Psoas muscle (tissue), 8 donors: ENCODE results near the gene SYNE2. TPM values are rescaled to one million over a fixed set of nuclear protein-coding genes. Genes with fewer than 3 reads are reported as not detected.

ENCODE experiments used
- ATAC-seq, 4 donors: fragments of 200-7000 bp; cut with Tn5 transposase; one replicate each; pipeline ENCODE4 v1.9.1; 2020; ENCODE audit warnings: moderate library complexity in 3 of 4, mild to moderate bottlenecking in 2 of 4
- DNase-seq, 2 donors: peaks; one replicate each; pipeline ENCODE4 v3.0.0-alpha.2; 2020
- H3K27ac ChIP-seq: fragments of 200-600 bp; one replicate; pipeline ENCODE4 v1.8.0; 2022
- H3K27me3 ChIP-seq, 3 donors: fragments of 200-600 bp in 1 of 3; one replicate each; pipeline versions ENCODE4 v1.6.1 to v1.8.0; 2013 to 2022; ENCODE audit warnings: low read length in 2 of 3, mild to moderate bottlenecking in 2 of 3, moderate library complexity in 1 of 3; ENCODE audit not compliant: insufficient read depth in 3 of 3
- H3K36me3 ChIP-seq, 2 donors: fragments of 200-600 bp in 1 of 2; one replicate each; pipeline versions ENCODE4 v1.6.1 to v1.8.0; 2013 to 2022; ENCODE audit warnings: low read depth in 1 of 2, mild to moderate bottlenecking in 1 of 2, moderate library complexity in 1 of 2; ENCODE audit not compliant: insufficient read depth in 1 of 2
- H3K4me1 ChIP-seq: fragments of 200-600 bp; one replicate; pipeline ENCODE4 v1.8.0; 2022
- H3K4me3 ChIP-seq: fragments of 200-600 bp; one replicate; pipeline ENCODE4 v1.8.0; 2022; ENCODE audit warnings: mild to moderate bottlenecking
- H3K9me3 ChIP-seq: fragments of 200-600 bp; one replicate; pipeline ENCODE4 v1.8.0; 2022
- CTCF ChIP-seq: fragments of 200-600 bp; IDR thresholded peaks from one replicate; pipeline ENCODE4 v1.8.0; 2022; ENCODE audit warnings: antibody characterized with exemption
- WGBS, 3 donors: extraction: QIAGEN DNeasy Blood & Tissue Kit; methylation state at CpG; one replicate each; pipeline versions ENCODE4 v1.1.6 to v1.1.7; 2013; 5-methylcytosine and 5-hydroxymethylcytosine counted together
- intact Hi-C, 2 donors: fragments of 100-400 bp; cut with DNase I; formaldehyde crosslinking; loops; one replicate each; pipeline versions ENCODE4 v1.11.0 to v1.14.2; 2022
- polyA plus RNA-seq, 3 donors: library from polyadenylated mRNA; stranded (reverse); fragments of 200-250 nt; gene quantifications; one replicate each; pipeline ENCODE4 v1.2.3, GENCODE V29; 2013
- total RNA-seq, 4 donors: library from RNA; stranded (reverse); fragmentation: NEBNext Ultra II Directional in 2 of 4; extraction: Animal tissue kit (Norgen Biotek cat#: 25700) in 2 of 4; gene quantifications; one replicate each; pipeline versions ENCODE4 v1.2.1 to v1.2.4, GENCODE V29; 2021 to 2023
- donor health status: healthy with polysubstance abuse.
- donor health status: DM: no; HTN: no; CAD: no; lungs with moderate emphysema.
- donor health status: Bipolar disorder and iron deficiency.
- donor health status: healthy.
- donor health status: DM: yes; HTN: yes; CAD: no.
- donor health status: DM: no; HTN: no; CAD: no.
- donor health status: DM: no; HTN: no; CAD: no.
- donor health status: DM: yes; HTN: yes; CAD: no.

SYNE2 gene
- total and polyA plus RNA-seq, 7 donors, result 23.0 to 239 (median 150) TPM

GRCh38 chr14:63926641-63927040 is 73.8 kb downstream of the SYNE2 start:
- DNase-seq, result no peak
- Histone ChIP-seq H3K27ac (no peak overlapping the region), H3K4me1 (peaks cover 6% of the 10 kb centered on the region), H3K4me3 (no peak overlapping the region), H3K9me3 (no peaks in the 10 kb centered on the region), H3K36me3 (no peaks in the 10 kb centered on the region), H3K27me3 (no peaks in the 10 kb centered on the region)
- WGBS, 3 donors, result 98% methylated on average over 2 of the region's 2 CpGs
- intact Hi-C loops, result no loop called here
- no peak for TF ChIP-seq CTCF
- no peak for ATAC-seq

GRCh38 chr14:63928744-63929174 is 76.0 kb downstream of the SYNE2 start:
- H3K36me3 ChIP-seq, result no peaks in the 10 kb centered on the region
- H3K4me3 ChIP-seq, result no peak overlapping the region
- no peak for DNase-seq
- no peak for ATAC-seq
- no peak overlapping the region for H3K27ac ChIP-seq
- H3K27me3 ChIP-seq, result no peaks in the 10 kb centered on the region
- TF ChIP-seq CTCF, result no peak
- intact Hi-C loops, result no loop called here
- no peaks in the 10 kb centered on the region for H3K9me3 ChIP-seq
- 31 to 48% (median 38%) methylated on average over 3 of the region's 3 CpGs for WGBS, 3 donors
- H3K4me1 ChIP-seq, result no peaks in the 10 kb centered on the region

- intact Hi-C loops, result no loop called here
- H3K4me3 ChIP-seq, result no peak overlapping the region
- H3K36me3 ChIP-seq, result no peaks in the 10 kb centered on the region
- 77 to 91% (median 83%) methylated on average over 3 of the region's 3 CpGs for WGBS, 3 donors
- H3K9me3 ChIP-seq, result no peaks in the 10 kb centered on the region
- DNase-seq (no peak), ATAC-seq (no peak)
- H3K4me1 ChIP-seq, result peaks cover 3% of the 10 kb centered on the region
- TF ChIP-seq CTCF, result no peak
- no peak overlapping the region for H3K27ac ChIP-seq
- H3K27me3 ChIP-seq, result no peaks in the 10 kb centered on the region
Observed at GRCh38 chr14:63933110-63933509, 80.3 kb downstream of the SYNE2 start.

GRCh38 chr14:63933711-63934110 is 80.9 kb downstream of the SYNE2 start:
- WGBS, 3 donors, result 48 to 61% (median 54%) methylated on average over 3 of the region's 3 CpGs
- TF ChIP-seq CTCF, result no peak
- Histone ChIP-seq H3K4me1 (peaks cover 6% of the 10 kb centered on the region), H3K27me3 (no peaks in the 10 kb centered on the region), H3K4me3 (no peak overlapping the region), H3K9me3 (no peaks in the 10 kb centered on the region), H3K36me3 (no peaks in the 10 kb centered on the region), H3K27ac (no peak overlapping the region)
- no peak for DNase-seq
- intact Hi-C loops, result no loop called here
- no peak for ATAC-seq
